ENCODE measurements around the gene RYK.

DNA sequence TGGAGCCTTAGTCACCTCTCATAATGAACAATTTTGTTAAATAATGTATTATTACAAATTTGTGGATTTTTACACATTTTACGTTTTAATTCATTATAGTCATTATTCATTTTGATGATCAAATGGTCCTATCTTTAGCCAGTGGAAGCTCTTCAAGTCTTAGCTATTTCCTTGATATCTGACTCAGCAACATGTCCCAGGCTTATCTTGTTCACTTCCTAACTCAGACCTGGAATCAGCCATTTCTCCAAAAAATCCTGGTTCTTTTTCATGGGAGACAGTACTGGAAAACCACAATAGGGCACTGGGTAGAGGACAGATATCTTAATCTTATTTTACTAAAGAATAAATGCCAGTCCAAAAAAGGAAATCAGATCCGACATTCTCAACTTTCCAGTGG, 56.4 kb downstream of the RYK start:
- TF ChIP-seq, protein P1, sequence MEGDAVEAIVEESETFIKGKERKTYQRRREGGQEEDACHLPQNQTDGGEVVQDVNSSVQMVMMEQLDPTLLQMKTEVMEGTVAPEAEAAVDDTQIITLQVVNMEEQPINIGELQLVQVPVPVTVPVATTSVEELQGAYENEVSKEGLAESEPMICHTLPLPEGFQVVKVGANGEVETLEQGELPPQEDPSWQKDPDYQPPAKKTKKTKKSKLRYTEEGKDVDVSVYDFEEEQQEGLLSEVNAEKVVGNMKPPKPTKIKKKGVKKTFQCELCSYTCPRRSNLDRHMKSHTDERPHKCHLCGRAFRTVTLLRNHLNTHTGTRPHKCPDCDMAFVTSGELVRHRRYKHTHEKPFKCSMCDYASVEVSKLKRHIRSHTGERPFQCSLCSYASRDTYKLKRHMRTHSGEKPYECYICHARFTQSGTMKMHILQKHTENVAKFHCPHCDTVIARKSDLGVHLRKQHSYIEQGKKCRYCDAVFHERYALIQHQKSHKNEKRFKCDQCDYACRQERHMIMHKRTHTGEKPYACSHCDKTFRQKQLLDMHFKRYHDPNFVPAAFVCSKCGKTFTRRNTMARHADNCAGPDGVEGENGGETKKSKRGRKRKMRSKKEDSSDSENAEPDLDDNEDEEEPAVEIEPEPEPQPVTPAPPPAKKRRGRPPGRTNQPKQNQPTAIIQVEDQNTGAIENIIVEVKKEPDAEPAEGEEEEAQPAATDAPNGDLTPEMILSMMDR (IDR thresholded peaks at IDR 0.05 in 2 of 3, conservative IDR thresholded peaks at IDR 0.05 in 1 of 3; ENCODE audit: borderline replicate concordance in 1 of 3, insufficient read depth in 1 of 3, low read depth in 2 of 3, low read length in 2 of 3), result no peak
- TF ChIP-seq SIN3A (IDR thresholded peaks at IDR 0.05; ENCODE audit: low read depth) (no peak), ZFX (IDR thresholded peaks at IDR 0.05) (no peak), YY1 (IDR thresholded peaks at IDR 0.05; ENCODE audit: extremely low read depth, insufficient replicate concordance, low read depth, low read length) (no peak), POLR2A (IDR thresholded peaks at IDR 0.05; ENCODE audit: borderline replicate concordance, extremely low read depth, insufficient read depth, insufficient read length) (no peak), ZNF274 (IDR thresholded peaks at IDR 0.05; ENCODE audit: low read depth, low read length) (no peak), CEBPB (IDR thresholded peaks at IDR 0.05; ENCODE audit: low read depth) (no peak), EZH2phosphoT487 (IDR thresholded peaks at IDR 0.05; ENCODE audit: borderline replicate concordance) (no peak), TCF7L2 (IDR thresholded peaks at IDR 0.05; ENCODE audit: borderline replicate concordance, extremely low read depth, insufficient read depth, insufficient read length) (no peak), POLR2AphosphoS5 (IDR thresholded peaks at IDR 0.05; ENCODE audit: low read depth, low read length) (no peak)
- TF ChIP-seq, protein P2, sequence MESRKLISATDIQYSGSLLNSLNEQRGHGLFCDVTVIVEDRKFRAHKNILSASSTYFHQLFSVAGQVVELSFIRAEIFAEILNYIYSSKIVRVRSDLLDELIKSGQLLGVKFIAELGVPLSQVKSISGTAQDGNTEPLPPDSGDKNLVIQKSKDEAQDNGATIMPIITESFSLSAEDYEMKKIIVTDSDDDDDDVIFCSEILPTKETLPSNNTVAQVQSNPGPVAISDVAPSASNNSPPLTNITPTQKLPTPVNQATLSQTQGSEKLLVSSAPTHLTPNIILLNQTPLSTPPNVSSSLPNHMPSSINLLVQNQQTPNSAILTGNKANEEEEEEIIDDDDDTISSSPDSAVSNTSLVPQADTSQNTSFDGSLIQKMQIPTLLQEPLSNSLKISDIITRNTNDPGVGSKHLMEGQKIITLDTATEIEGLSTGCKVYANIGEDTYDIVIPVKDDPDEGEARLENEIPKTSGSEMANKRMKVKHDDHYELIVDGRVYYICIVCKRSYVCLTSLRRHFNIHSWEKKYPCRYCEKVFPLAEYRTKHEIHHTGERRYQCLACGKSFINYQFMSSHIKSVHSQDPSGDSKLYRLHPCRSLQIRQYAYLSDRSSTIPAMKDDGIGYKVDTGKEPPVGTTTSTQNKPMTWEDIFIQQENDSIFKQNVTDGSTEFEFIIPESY (IDR thresholded peaks at IDR 0.05; ENCODE audit: extremely low read depth, insufficient replicate concordance, low read length), result no peak

Data from HCT116 (cell line).